ENCODE data around the gene CISD2. TPM values are rescaled to one million over a fixed set of nuclear protein-coding genes. Genes with fewer than 3 reads are reported as not detected.
"Not testable (repeated sequence)": the region's sequence is repeated elsewhere in the genome, so short reads cannot be mapped to it uniquely, and the experiment has no call there.

The CISD2 gene
- total RNA-seq, 3 donors from 2014 or later = 22.5 to 24.5 (median 23.1) TPM

GRCh38 chr4:102918859-102919258 is 50.1 kb downstream of the CISD2 start:
- Histone ChIP-seq H3K4me3 (no peak overlapping the region), H3K9me3 (peaks cover 5% of the 10 kb centered on the region), H3K4me1 (ENCODE audit: low read depth) (no peaks in the 10 kb centered on the region), H3K36me3 (ENCODE audit: low read depth) (no peaks in the 10 kb centered on the region)
- intact Hi-C loops (cut with DNase I, micrococcal nuclease) = no loop called here
- ATAC-seq (no peak), DNase-seq (no peak)
- TF ChIP-seq, protein P1, sequence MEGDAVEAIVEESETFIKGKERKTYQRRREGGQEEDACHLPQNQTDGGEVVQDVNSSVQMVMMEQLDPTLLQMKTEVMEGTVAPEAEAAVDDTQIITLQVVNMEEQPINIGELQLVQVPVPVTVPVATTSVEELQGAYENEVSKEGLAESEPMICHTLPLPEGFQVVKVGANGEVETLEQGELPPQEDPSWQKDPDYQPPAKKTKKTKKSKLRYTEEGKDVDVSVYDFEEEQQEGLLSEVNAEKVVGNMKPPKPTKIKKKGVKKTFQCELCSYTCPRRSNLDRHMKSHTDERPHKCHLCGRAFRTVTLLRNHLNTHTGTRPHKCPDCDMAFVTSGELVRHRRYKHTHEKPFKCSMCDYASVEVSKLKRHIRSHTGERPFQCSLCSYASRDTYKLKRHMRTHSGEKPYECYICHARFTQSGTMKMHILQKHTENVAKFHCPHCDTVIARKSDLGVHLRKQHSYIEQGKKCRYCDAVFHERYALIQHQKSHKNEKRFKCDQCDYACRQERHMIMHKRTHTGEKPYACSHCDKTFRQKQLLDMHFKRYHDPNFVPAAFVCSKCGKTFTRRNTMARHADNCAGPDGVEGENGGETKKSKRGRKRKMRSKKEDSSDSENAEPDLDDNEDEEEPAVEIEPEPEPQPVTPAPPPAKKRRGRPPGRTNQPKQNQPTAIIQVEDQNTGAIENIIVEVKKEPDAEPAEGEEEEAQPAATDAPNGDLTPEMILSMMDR (IDR thresholded peaks at IDR 0.05) = no peak

- H3K4me3 ChIP-seq; DNase-seq; intact Hi-C loops (cut with DNase I, micrococcal nuclease); H3K4me1 ChIP-seq (ENCODE audit: low read depth); H3K36me3 ChIP-seq (ENCODE audit: low read depth); ATAC-seq; H3K9me3 ChIP-seq: not testable (repeated sequence)
Measured at GRCh38 chr4:102919697-102920096, 50.9 kb downstream of the CISD2 start.

GRCh38 chr4:102935716-102936115 is 66.9 kb downstream of the CISD2 start:
- Histone ChIP-seq H3K9me3 (no peaks in the 10 kb centered on the region), H3K4me3 (no peak overlapping the region), H3K36me3 (ENCODE audit: low read depth) (no peaks in the 10 kb centered on the region), H3K4me1 (ENCODE audit: low read depth) (no peaks in the 10 kb centered on the region)
- intact Hi-C loops (cut with DNase I, micrococcal nuclease) = no loop called here
- no peak for DNase-seq
- TF ChIP-seq, protein P1 (IDR thresholded peaks at IDR 0.05) = no peak
- no peak for ATAC-seq

DNA sequence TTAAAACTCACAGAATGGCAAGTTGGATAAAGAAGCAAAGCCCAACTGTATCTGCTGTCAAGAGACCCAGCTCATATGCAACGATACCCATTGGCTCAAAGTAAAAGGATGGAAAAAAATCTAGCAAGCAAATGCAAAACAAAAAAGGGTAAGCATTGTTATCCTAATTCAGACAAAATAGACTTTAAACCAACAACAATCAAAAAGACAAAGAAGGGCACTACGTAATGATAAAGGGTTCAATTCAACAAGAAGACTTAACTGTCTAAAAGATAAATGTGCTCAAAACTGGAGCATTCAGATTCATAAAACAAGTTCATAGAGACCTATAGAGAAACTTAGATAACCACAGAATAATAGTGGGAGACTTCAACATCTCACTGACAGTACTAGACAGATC is 69.3 kb downstream of the CISD2 start:
- ATAC-seq; intact Hi-C loops (cut with DNase I, micrococcal nuclease); DNase-seq; H3K36me3 ChIP-seq (ENCODE audit: low read depth); H3K4me1 ChIP-seq (ENCODE audit: low read depth); H3K4me3 ChIP-seq; H3K9me3 ChIP-seq: not testable (repeated sequence)

Other genes with a start within 250 kb of the CISD2 start
- gene MANBA, start 108.0 kb upstream of the CISD2 start, total RNA-seq = 10 to 100 TPM; 15.5 to 25.0 (median 19.9) TPM
- gene UBE2D3, start 41.4 kb upstream of the CISD2 start, total RNA-seq = 100 to 1,000 TPM; 290 to 303 (median 293) TPM
- gene SLC9B1, start 150.7 kb downstream of the CISD2 start, total RNA-seq = 1 to 10 TPM in 1 of 3 donors, under 1 TPM in 1, not detected in 1; 0.65 to 1.4 TPM
- gene SLC9B2, start 207.8 kb downstream of the CISD2 start, total RNA-seq = 1 to 10 TPM in 2 of 3 donors, under 1 TPM in 1; 0.84 to 9.7 (median 2.9) TPM
- 10 to 100 TPM; 27.1 to 35.1 (median 31.2) TPM for gene BDH2, start 230.8 kb downstream of the CISD2 start, total RNA-seq

All from mucosa of descending colon (tissue), 3 donors.